ENCODE results near the gene TSTD2.
"Not testable (repeated sequence)": the region's sequence is repeated elsewhere in the genome, so short reads cannot be mapped to it uniquely, and the experiment has no call there.

The TSTD2 gene

DNA sequence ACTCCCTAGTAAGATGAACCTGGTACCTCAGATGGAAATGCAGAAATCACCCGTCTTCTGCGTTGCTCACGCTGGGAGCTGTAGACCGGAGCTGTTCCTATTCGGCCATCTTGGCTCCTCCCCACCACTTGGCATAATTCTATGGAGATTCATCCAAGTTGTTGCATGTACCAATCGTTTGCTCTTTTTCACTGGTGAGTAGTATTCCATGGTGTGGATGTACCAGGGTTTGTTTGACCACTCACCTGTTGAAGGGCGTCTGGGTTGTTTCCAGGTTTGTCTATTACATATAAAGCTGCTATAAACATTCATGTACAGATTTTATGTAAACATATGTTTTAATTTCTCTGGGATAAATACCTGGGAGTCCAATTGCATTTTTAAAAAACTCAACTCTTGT is 46.3 kb downstream of the TSTD2 start:
- DNase-seq (ENCODE audit: low spot score) = not testable (repeated sequence)

GRCh38 chr9:97584778-97585177 is 48.4 kb downstream of the TSTD2 start:
- DNase-seq (ENCODE audit: low spot score) = not testable (repeated sequence)

GRCh38 chr9:97581590-97581989 is 51.6 kb downstream of the TSTD2 start:
- not testable (repeated sequence) for DNase-seq (ENCODE audit: low spot score)

DNA sequence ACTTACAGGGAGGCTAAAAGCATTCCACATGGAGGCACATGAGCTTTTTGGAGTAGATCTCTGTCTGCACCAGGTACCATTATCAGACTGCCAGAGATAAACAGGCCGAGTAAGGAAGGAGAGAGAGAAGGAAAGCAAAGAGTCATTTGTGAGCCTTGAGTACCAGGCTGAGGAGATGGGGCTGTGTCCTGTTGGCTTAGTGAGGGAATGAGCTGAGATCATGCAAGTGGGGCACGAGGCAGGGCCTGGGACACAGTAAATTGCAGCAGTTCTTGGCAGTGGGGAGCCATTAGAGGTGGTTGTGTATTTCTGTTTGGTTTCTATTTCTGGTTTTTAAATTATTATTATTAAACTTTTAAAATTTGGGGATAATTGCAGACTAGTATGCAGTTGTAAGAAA is 53.3 kb downstream of the TSTD2 start:
- DNase-seq (ENCODE audit: low spot score) = no peak

- DNase-seq (ENCODE audit: low spot score) = no peak
Observed at GRCh38 chr9:97578846-97579245, 54.3 kb downstream of the TSTD2 start.

DNA sequence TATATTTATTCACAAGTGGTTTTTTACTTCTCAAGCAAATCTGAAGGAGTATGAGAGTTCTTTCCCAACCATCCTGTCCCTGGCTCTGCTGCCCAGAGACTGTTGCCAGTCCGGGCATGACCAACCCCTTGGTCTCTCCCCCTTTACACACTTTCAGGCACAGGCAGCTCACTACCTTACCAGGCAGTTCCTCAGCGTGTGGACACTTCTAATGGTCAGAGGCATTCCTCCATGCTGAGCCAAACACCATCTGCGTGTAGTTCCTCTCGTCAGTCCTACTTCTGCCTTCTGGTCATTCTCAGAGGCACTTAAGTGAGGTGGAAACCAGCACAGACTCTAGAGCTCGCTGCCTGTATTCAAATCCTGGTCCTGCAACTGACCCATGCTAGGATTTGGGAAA is 56.1 kb downstream of the TSTD2 start:
- no peak for DNase-seq (ENCODE audit: low spot score)

- no peak for DNase-seq (ENCODE audit: low spot score)
Observed at GRCh38 chr9:97575673-97576200, 57.4 kb downstream of the TSTD2 start.

DNA sequence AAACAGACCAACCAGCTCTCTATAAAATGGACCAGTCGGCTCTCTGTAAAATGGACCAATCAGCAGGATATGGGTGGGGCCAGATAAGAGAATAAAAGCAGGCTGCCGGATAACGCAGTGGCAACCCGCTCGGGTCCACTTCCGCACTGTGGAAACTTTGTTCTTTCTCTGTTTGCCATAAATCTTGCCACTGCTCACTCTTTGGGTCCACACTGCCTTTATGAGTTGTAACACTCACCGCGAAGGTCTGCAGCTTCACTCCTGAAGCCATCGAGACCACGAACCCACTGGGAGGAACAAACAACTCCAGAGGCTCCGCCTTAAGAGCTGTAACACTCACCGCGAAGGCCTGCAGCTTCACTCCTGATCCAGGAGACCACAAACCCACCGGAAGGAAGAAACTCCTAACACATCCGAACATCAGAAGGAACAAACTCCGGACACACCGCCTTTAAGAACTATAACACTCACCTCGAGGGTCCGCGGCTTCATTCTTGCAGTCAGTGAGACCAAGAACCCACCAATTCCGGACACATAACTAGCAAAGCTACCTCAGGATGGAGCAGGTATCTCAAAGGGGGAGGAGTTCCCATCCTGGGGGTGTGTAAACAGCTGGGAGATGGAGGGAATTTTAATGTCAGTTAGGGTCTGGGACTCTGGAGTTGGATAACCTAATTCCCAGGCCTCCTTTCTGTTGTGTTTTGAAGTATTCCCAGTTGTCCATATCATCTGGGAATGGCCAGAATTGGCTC is 58.1 kb downstream of the TSTD2 start:
- DNase-seq (ENCODE audit: low spot score) = not testable (repeated sequence)

GRCh38 chr9:97574101-97574571 is 59.0 kb downstream of the TSTD2 start:
- DNase-seq (ENCODE audit: low spot score) = not testable (repeated sequence)

DNA sequence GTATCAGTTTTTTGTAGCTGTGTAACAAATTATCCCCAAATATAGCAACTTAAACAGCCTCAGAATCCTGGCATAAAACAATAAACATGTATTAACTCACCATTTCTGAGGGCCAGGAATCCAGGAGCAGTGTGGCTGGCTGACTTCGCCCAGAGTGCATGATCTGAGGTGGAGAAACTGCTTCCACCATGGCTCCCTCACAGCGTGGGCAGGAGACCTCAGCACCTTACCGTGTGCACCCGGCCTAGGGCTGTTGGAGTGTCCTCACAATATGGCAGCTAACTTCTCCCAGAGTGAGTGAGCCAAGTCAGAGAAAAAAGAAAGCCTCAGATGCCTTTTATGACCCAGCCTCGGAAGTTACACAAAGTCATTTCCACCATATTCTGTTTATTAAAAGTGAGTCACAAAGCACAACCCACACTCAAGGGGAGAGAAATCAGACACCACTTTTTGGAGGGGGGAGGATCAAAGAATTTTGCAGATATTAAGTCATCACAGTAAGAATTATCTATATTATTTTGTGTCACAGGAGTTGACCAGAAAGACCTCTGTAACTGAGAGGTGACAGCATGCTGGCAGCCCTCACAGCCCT is 59.6 kb downstream of the TSTD2 start:
- no peak for DNase-seq (ENCODE audit: low spot score)

DNA sequence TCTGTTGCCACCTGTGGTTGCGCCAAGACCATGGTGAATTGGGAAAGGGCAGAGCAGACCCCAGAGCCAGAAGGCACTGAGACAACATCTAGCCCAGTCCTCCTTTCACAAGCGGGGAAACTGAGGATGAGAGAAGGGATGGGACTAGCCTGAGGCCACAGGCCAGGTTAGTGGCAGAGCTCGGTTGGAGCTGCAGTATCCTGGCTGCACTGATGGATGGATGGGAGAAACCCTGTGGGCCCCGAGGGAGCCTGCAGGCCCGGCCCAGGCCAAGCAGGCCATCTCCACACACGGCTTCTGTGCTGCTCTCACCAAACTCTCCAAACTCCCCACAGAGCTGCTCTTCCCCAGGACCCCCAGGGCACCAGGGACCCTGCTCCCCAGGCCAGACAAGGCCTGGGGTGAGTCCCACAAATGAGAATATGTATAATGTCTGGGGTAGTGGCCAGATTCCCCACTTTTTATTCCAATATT is 60.2 kb downstream of the TSTD2 start:
- no peak for DNase-seq (ENCODE audit: low spot score)

DNA sequence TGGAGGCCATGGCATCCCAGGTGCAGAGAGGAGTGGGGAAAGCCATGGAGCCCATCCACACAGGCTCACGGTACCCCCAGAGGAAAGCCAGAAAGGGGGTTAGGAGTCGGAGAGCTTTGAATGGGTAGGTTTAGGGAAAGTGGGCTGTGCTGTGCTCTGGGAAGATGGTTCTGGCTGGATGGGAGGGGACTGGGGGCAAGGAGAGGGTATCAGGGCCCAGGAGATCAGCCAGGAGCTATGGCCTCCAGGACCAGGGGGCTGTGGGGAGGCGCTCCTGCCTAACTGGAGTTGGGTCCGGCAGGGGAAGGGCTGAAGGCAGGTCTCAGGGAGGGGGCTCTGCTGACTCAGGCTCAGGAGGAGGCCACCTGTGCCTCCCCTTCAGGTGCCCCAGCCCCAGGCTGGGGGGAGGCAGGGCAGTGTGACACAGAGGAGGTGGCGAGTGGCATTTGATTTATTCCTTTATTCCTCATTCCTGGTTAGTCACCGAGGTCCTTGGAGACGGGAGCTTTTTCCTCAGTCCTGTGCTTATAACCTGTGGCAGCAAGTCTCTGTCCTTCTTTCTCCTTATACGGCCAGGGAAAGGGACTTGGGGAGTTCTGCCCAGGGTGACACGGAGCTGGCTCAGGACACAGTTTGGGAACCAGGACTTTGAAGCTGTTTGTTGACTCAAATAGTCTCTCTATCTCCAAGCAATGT is 60.8 kb downstream of the TSTD2 start:
- DNase-seq (ENCODE audit: low spot score) = no peak

DNA sequence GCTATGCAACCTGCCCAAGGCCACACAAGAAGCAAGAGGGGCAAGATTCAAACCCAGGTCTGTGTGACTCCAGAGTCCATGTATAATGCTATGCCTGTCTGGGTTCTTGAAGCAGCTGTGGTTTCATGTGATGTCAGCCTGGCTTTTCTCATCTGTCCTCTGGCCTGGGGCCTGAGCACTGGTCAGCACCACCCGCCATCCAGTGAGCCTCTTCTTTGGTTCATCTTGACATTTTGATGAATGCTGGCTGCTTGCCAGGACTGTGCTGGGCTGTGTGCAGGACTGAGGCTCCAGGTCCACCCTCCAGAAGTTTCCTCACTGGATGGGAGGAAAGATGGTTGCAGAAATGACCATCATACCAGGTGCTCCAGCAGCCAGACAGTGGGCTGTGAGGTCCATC is 61.5 kb downstream of the TSTD2 start:
- DNase-seq (ENCODE audit: low spot score) = peak; percentile 29

GRCh38 chr9:97570899-97571298 is 62.3 kb downstream of the TSTD2 start:
- no peak for DNase-seq (ENCODE audit: low spot score)

GRCh38 chr9:97568461-97569275 is 64.5 kb downstream of the TSTD2 start:
- no peak for DNase-seq (ENCODE audit: low spot score)

GRCh38 chr9:97567894-97568202 is 65.3 kb downstream of the TSTD2 start:
- DNase-seq (ENCODE audit: low spot score) = no peak

DNA sequence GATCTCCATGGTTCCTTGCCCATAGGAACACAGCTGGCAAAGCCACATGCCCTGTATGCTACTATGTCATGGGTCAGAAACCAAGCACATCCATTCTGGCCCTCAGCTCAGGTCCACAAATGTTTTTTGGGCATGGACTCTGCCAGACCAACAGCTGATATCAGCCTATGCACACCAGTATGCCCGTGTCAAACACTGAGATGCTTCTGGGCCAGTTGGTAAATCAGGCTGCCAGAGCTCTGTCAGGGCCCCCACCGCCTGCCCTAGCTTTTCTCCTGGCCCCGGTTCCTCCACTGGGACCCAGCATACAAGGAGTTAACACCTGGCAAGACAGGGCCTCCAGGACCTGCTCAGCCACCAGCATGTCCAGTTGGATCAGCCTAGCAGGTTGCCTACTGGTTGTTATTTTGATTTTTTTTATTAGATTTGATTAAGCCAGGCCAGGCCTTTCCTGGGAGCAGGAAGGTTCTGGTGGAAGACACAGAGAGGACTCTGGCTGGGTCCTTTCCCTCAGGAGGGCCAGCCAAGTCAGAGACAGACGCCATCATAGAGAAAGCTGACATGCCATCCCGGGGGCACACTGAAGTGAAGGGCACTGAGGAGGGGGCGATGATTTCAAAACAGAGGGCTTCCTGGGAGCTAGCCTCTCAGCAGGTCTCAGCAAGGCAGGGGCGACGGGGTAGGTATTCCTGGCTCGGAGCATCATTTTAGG is 65.8 kb downstream of the TSTD2 start:
- no peak for DNase-seq (ENCODE audit: low spot score)

- DNase-seq (ENCODE audit: low spot score) = no peak
Observed at GRCh38 chr9:97565262-97565661, 67.9 kb downstream of the TSTD2 start.

- DNase-seq (ENCODE audit: low spot score) = peak; percentile 59
Observed at GRCh38 chr9:97564291-97565175, 68.6 kb downstream of the TSTD2 start.

- DNase-seq (ENCODE audit: low spot score) = no peak
Observed at GRCh38 chr9:97563458-97564135, 69.6 kb downstream of the TSTD2 start.

Measured in COLO829 (cell line).